ENCODE data around the gene SPNS2.
A peak's percentile ranks its signal among the peaks of the same experiment; 100 is the strongest.

The SPNS2 gene

GRCh38 chr17:4537451-4538235, 39.0 kb downstream of the SPNS2 start:
- DNase-seq (ENCODE audit: low spot score) = no peak

DNA sequence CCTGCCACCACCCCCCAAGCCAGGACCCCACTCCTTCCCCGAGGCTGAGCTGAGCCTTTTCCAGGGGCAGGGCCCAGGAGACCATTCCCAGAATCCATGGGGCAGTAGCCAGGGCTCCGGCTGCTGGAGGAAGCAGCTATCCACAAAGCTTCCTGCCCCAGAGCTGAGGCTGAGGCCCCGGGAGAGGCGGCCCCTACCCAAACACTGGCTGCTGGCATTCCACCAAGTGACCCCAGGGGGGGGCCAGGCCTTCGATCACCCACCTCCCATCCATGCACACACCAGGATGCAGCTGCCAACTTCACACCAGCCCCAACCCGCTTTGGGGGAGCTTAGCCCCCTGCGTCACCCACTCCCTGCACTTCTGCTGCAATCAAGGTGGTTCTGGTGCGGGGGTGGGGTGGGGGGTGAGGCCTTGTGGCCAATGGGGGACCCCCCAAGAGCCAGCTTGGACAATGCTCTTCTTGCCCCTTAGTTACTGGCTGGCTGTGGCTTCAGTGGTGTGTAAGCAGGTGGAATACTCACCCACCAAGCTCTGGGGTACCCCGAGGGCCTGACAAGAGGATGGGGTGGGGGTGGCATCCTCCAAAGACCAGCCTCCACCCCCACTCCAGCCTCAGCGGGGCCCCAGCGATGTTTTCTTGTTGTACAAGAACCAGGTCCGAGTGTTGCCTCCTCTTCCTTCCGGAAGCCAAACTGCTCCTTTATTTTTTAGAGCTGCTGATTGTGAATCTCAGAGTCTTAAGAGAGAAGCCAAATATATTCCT, 39.7 kb downstream of the SPNS2 start:
- DNase-seq (ENCODE audit: low spot score) = no peak

GRCh38 chr17:4539025-4539424, 40.3 kb downstream of the SPNS2 start:
- no peak for DNase-seq (ENCODE audit: low spot score)

GRCh38 chr17:4539576-4540223, 41.0 kb downstream of the SPNS2 start:
- no peak for DNase-seq (ENCODE audit: low spot score)

DNA sequence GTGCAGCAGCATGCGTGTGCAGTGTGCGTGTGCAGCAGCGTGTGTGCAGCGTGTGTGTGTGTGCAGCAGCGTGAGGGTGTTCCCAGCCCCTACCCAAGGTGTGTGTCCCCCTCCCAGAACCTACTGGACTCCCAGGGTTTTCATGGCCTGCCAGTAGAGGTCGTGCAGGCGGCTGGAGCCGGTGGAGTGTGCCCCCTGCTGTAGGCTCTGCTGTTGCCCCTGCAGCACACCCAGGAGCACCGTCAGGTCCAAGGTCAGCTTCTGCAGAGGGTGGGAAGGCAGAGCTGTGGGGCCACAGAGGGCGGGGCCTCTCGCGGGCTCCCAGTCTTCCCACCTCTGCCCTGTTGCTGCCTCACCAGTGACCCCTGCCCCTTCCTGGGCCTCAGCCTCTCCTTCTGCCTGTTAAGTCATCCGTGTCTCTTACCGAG, 41.6 kb downstream of the SPNS2 start:
- DNase-seq (ENCODE audit: low spot score) = peak; percentile 70

DNA sequence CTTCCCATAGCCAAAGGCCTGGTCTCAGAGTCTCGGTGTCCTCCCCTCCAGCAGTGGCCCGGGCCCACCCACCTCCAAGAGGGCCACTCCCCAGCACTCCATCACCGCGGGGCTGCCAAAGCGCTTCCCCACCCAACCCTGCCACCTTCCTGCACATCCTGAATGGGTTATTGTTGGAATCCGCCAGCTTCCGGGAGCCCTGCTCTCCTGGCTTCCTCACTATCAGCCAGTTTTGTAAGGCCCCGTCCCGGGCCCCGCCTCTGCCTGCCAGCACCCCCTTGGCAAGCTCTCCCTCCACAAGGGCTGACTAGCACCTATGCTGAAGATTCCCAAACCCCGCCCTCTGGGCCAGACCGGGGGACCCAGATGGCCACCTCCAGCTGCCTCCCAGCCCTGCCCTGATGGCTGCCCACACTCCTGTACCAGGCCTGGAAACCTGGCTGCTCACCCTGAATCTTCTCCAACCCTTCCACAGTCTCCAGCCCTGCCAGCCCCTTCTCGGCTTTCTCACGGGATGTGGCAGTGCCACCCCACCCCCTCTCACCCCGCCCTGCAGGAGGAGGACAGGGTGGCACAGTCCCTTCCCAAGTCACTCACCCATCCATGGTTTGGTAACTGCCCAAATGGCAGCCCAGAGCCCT, 42.1 kb downstream of the SPNS2 start:
- DNase-seq (ENCODE audit: low spot score) = no peak

DNA sequence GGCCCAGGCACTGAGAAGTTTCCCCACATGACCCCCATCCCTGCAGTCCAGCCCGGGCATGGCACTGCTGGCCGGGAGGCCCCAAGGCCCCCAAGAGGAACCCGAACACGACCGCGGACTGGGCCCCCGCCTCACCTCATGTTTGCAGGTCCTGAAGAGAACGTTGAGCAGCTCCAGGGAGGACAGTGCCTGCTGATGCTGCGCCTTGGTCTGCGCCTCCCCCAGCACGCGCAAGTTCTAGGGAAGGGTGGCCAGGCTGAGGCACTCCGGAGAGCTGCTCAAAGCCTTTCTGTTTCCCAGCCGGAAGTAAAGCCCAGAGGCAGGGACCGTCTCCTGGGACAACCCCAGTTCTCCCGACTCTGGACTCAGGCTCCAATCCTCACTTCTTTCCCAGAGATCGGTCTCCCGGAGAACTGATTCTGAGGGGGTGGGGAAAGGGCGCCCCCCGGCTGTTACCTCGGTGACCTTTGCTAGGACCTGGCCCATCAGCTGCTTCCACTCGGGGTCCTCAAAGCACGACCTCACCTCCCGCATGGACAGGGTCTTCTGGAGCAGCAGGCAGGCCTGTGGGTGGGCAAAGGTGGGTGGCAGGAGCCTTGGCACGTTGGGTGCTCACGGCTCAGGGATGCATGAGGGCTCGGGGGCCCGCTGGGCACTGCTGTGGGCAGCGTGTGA, 42.8 kb downstream of the SPNS2 start:
- DNase-seq (ENCODE audit: low spot score) = no peak

DNA sequence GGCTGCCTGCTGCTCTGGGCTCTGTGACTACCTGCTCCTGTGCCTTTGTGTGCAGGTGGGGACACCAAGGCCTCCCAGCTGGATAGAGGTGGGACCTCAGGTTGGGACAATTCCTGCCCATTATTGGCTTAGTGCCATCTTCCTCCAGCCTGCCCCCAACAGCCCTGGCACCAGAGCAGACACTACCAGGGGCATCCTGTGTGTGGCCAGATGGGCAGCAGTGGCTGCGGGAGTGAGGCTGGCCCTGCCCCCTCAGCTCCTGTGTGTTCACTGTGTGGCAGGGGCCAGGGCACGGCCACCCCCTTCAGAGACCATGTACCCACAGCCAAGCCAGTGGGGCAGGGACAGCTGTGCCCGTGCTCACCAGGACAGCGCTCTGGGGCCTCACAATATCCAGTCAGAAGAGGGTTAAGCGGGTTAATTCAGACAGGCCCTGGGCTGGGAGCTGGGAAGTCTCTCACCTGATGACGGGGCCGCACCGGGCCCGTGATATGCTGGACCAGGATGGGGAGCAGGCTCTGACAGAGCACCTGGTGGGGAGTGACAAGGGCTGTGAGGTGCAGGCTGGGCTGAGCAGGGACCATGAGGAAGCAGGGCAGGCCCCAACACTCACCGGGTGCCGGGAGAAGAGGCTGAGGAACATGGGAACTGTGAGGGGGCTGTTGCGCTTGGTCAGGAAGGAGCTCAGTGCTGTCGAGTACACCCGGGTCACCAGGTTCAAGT, 43.5 kb downstream of the SPNS2 start:
- no peak for DNase-seq (ENCODE audit: low spot score)

DNA sequence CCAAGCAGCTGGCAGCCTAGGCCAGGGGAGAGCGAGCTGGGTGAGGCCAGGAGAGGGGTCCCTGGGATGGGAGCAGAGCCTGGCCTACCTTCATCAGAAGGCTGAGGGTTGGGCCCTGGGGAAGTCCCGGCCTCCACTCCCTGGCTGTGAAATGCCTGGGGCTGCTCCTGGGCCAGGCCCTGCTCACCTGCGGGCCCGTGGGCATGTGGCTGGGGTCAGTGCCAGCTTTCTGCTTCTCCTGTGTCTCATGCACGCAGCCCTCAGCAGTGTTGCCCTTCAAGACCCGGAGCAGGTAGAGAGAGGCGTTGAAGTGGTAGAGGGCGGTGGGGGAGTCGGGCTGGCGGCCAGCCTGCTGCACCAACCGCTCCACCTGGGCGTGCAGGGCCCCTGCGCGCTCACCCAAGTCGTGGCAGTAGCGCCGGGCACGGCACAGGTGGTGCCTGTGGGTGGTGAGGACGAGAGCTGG, 44.1 kb downstream of the SPNS2 start:
- DNase-seq (ENCODE audit: low spot score) = no peak

- DNase-seq (ENCODE audit: low spot score) = no peak
Measured at GRCh38 chr17:4543557-4544026, 44.9 kb downstream of the SPNS2 start.

DNA sequence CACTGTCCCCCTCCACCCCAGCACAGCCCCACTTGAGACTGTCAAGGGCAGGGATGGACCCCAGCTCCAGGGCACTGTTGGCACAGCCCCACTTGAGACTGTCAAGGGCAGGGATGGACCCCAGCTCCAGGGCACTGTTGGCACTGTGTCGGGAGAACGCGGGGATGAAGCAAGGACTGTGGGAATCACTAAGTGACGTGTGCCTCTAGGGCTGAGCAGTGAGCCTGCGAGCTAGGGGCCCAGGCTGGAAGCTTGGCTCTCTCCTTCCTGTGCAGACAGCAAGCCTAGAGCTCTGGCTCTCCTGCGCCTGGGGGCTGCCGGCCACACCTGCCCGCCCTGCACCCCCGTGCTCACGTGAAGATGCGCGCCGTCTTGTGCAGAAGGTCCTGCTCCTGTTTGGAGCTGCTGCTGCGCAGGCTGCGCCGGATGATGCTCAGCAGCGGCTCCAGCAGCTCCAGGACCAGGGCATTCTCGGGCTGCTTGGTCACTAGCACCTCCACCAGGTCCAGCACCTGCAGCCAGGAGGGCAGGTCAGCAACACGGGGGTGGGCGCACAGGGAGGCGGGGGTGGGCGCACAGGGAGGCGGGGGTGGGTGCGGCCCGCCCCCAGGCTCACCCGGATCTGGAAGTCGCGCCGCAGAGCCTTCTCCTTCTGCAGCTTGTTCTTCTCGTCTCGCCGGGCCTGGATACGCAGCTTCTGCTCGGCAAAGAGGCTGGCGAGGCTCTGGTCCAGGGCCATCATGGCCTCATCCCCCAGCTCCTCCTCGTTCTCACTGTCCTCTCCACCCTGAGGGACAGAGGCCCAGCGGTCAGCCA, 45.7 kb downstream of the SPNS2 start:
- DNase-seq (ENCODE audit: low spot score) = no peak

- no peak for DNase-seq (ENCODE audit: low spot score)
Measured at GRCh38 chr17:4544951-4545216, 46.2 kb downstream of the SPNS2 start.

DNA sequence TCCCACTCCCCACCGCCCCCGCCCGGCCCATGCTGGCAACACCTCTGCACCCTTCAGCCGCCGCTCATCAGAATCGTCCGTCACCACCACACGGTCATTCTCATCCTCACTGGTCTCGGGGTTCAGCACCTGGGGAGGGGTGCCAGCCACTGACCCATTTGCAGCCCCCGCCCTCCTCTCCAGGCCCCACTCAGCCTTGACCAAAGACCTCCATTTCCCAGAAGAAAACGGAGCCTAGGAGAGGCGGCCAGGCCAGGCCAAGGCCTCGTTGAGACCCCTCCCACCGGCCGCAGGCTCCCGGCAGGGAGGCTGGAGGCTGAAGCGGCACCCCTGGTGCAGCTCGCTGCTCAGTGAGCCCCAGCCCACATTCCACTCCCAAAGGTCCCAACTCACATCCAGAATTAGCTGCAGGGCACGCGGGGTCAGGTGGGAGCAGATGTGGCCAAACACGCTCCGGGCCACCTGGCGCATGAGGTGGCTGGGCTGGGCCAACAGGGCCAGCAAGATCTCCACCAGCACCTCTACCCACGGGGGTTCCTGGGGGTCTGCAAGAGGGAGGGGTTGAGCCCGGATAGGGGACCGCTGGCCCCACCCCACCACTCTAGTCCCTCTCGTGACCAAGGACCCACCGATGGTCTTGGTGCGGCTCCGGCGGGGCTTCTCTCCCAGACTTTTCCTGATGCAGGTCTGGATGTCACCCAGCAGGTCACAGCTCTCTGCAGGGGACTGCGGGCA, 46.7 kb downstream of the SPNS2 start:
- no peak for DNase-seq (ENCODE audit: low spot score)

- DNase-seq (ENCODE audit: low spot score) = no peak
Measured at GRCh38 chr17:4547118-4547906, 48.6 kb downstream of the SPNS2 start.

DNA sequence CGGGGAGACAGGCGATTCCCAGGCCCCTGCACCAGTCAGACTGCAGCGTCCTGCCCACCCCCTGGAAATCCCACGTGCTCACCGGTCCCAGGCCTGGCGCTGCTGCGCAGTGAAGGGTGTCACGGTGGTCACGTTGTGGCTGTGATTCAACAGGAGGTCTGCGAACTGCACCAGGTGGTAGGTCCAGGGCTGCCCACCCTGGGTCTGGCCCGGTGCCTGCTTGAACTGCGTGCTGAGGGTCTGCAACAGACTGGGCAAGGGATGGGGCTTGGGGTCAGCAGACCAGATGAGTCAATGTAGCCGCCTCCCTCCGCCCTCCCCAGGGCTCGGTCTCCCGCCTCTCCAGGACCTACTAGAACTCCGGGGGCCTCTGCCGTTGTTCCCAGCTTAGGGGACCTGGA, 49.4 kb downstream of the SPNS2 start:
- DNase-seq (ENCODE audit: low spot score) = no peak

DNA sequence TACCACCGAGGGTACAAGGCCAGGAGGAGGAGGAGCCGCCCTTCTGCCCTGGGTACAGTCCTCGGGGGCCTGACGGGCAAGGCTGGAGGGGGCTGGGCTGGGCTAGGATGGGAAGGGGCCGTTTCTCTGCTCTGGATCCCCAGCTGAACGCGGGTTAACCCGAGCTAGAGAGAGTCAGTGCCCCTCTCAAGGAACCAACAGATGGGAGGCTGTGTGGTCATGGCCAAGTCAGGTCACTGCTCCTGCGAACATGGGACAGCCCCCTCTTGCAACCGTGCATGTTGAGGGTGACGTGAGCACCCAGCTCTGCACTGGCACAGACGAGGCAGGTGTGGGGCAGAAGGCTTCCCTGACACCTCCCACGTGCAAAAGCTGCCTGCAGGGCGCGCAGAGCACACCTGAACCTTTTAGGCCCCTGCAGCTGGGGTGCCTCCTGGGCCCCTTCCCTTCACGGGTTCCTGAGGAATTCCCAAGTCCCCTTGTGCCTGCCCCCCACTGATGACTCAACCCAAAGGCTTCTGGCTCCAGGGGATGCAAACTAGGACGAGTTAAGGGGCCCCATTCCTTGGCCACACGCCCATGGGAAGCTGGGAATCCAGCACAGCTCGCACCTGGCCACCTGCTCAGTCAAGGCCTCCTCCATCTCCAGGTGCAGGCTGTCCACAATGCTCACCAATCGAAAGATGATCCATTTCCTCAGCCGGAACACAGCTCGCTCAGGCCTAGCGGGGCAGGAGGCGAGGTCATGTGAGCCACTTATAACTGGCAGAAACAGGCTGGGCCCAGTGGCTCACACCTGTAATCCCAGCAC, 50.2 kb downstream of the SPNS2 start:
- DNase-seq (ENCODE audit: low spot score) = no peak

DNA sequence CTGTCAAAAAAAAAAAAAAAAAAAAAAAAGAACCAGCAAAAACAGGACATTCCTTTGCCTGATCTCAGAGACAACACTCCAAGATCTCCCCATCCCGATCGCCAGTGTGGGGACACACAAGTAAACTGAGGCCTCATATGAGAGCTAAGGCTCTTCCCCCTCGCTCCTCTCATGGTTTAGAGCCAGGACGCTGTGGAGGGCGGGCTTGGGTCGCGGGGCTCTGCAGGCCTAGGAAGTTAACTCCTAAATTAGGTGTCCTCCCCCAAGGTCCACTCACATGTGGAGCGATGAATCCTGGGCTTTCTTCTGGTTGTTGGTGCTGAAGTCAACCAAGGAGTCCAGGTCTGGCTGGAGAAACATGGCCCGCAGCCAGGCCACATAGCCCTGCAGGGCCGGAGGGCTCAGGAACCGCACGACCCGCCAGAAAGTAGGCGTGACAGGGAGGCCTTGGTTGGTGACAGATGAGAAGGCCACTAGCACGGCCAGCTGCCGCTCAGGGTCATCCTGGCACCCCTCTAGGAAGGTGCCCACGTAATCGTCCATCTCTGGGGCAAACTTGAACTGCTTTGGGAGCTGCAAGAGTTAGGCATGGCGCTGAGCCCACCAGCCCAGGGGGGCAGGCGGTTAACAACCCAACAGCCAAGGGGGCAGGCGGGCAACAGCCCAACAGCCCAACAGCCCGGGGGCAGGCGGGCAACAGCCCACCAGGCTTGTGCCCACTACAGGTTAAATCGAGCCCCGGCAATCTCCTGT, 51.3 kb downstream of the SPNS2 start:
- no peak for DNase-seq (ENCODE audit: low spot score)
